Transverse colon (tissue), 4 donors: ENCODE results near the gene PTPRN2. TPM values are rescaled to one million over a fixed set of nuclear protein-coding genes. Genes with fewer than 3 reads are reported as not detected.

ENCODE experiments used
- DNase-seq: peaks from one replicate; pipeline ENCODE4 v3.0.0-alpha.2; 2019
- H3K27ac ChIP-seq, 4 donors: fragments of 200-600 bp; sonication (generic); 2 replicates each; pipeline ENCODE4 v1.5.1; 2016 to 2018; ENCODE audit warnings: inconsistent platforms in 4 of 4
- H3K27me3 ChIP-seq: fragments of 200-600 bp; sonication (generic); 2 replicates; pipeline ENCODE4 v1.5.1; 2017; ENCODE audit warnings: inconsistent platforms
- H3K36me3 ChIP-seq, 4 donors: fragments of 200-600 bp; sonication (generic); 2 replicates each; pipeline ENCODE4 v1.5.1; 2017 to 2019; ENCODE audit warnings: inconsistent platforms in 4 of 4
- H3K4me1 ChIP-seq, 4 donors: fragments of 200-600 bp; sonication (generic); 2 replicates each; pipeline ENCODE4 v1.5.1; 2017 to 2020; ENCODE audit warnings: inconsistent platforms in 4 of 4
- H3K4me3 ChIP-seq, 4 donors: fragments of 200-600 bp; sonication (generic); 1 replicate in 1 of 4; 2 replicates in 3 of 4; pipeline versions ENCODE4 v1.5.1 to v1.6.1; 2017 to 2019; ENCODE audit warnings: inconsistent platforms in 4 of 4
- H3K9me3 ChIP-seq, 2 donors: fragments of 200-600 bp; sonication (generic); 2 replicates each; pipeline ENCODE4 v1.5.1; 2017 to 2019; ENCODE audit warnings: inconsistent platforms in 2 of 2
- CTCF ChIP-seq, 5 experiments: fragments of 200-600 bp in 3 of 5; fragments of 450-650 bp in 2 of 5; sonication (generic) in 3 of 5; IDR thresholded peaks; 1 replicate in 2 of 5; 2 replicates in 3 of 5; pipeline ENCODE4 v1.5.1; 2016 to 2017; ENCODE audit warnings: antibody characterized with exemption in 5 of 5, inconsistent platforms in 3 of 5, mild to moderate bottlenecking in 2 of 5, moderate library complexity in 1 of 5
- EP300 ChIP-seq: sonication (generic); formaldehyde crosslinking; IDR thresholded peaks from one replicate; pipeline ENCODE4 v1.6.1; 2017; ENCODE audit warnings: antibody characterized with exemption, low read depth
- POLR2A ChIP-seq: fragments of 450-650 bp; IDR thresholded peaks from one replicate; pipeline ENCODE4 v1.6.1; 2016; ENCODE audit warnings: antibody characterized with exemption, mild to moderate bottlenecking, moderate library complexity
- POLR2AphosphoS5 ChIP-seq, 3 donors: sonication (generic); formaldehyde crosslinking; IDR thresholded peaks; one replicate each; pipeline ENCODE4 v1.6.1; 2016; ENCODE audit warnings: antibody characterized with exemption in 3 of 3
- WGBS, 2 donors: methylation state at CpG; one replicate each; pipeline ENCODE4 v1.1.5; 2018; ENCODE audit warnings: low coverage in 1 of 2; 5-methylcytosine and 5-hydroxymethylcytosine counted together
- in situ Hi-C, 4 donors: fragments of 200-750 bp; cut with MboI; loops; one replicate each; pipeline versions ENCODE4 v1.15.0 to v1.15.1; 2017; ENCODE audit warnings: low sequenced_read_pairs in 3 of 4, low pct_ligation_motif_present in 1 of 4, low pct_unique_long_range_greater_than_20kb in 1 of 4
- intact Hi-C: fragments of 100-400 bp; cut with DNase I; formaldehyde crosslinking; loops from one replicate; pipeline ENCODE4 v1.15.1; 2023; ENCODE audit warnings: low total_unique reads
- total RNA-seq, 4 donors: library from RNA; depleted of rRNA; stranded (reverse); fragments of >200 nt; gene quantifications; one replicate each; pipeline ENCODE4 v1.1.0, GENCODE V29; 2016

Gene PTPRN2
- total RNA-seq, 4 donors from 2014 or later, result 15.4 to 31.1 (median 21.8) TPM

- Histone ChIP-seq H3K27me3 (no peaks in the 10 kb centered on the region), H3K9me3 (no peaks in the 10 kb centered on the region), H3K36me3 (no peaks in the 10 kb centered on the region), H3K4me3 (no peak overlapping the region), H3K27ac (no peak overlapping the region), H3K4me1 (no peaks in the 10 kb centered on the region)
- intact Hi-C loops, result no loop called here
- in situ Hi-C loops, result no loop called here
- WGBS, 2 donors, result 60 to 84% methylated on average over 1 to 6 of the region's 6 CpGs
- no peak for DNase-seq
- TF ChIP-seq CTCF (IDR thresholded peaks at IDR 0.05) (no peak), EP300 (no peak), POLR2AphosphoS5 (IDR thresholded peaks at IDR 0.05) (no peak), POLR2A (no peak)
These were observed 1069.0 kb downstream of the PTPRN2 start for GRCh38 chr7:157518514-157519175.

GRCh38 chr7:157517782-157518513, 1069.7 kb downstream of the PTPRN2 start:
- no peak for TF ChIP-seq EP300
- no peak for TF ChIP-seq CTCF (IDR thresholded peaks at IDR 0.05)
- Histone ChIP-seq H3K9me3 (no peaks in the 10 kb centered on the region), H3K36me3 (no peaks in the 10 kb centered on the region), H3K4me3 (no peak overlapping the region), H3K27ac (no peak overlapping the region), H3K27me3 (no peaks in the 10 kb centered on the region), H3K4me1 (no peaks in the 10 kb centered on the region)
- intact Hi-C loops, result no loop called here
- 65% methylated on average over 9 of the region's 10 CpGs; no CpG with 5 or more reads in 1 of the 2 donors for WGBS, 2 donors
- DNase-seq, result no peak
- in situ Hi-C loops, result no loop called here

GRCh38 chr7:157516911-157517781, 1070.5 kb downstream of the PTPRN2 start:
- Histone ChIP-seq H3K9me3 (no peaks in the 10 kb centered on the region), H3K27me3 (no peaks in the 10 kb centered on the region), H3K4me1 (no peaks in the 10 kb centered on the region), H3K36me3 (no peaks in the 10 kb centered on the region), H3K27ac (no peak overlapping the region), H3K4me3 (no peak overlapping the region)
- intact Hi-C loops, result no loop called here
- TF ChIP-seq POLR2A (no peak), POLR2AphosphoS5 (IDR thresholded peaks at IDR 0.05) (no peak), CTCF (IDR thresholded peaks at IDR 0.05) (no peak), EP300 (no peak)
- WGBS, 2 donors, result 81% methylated on average over 21 of the region's 25 CpGs; no CpG with 5 or more reads in 1 of the 2 donors
- no peak for DNase-seq
- in situ Hi-C loops, result no loop called here

GRCh38 chr7:157516311-157516710, 1071.3 kb downstream of the PTPRN2 start:
- in situ Hi-C loops (no loop called here), intact Hi-C loops (no loop called here)
- WGBS, 2 donors, result 78% methylated on average over 13 of the region's 13 CpGs; no CpG with 5 or more reads in 1 of the 2 donors
- DNase-seq, result no peak
- no peak for TF ChIP-seq POLR2AphosphoS5 (IDR thresholded peaks at IDR 0.05)
- TF ChIP-seq CTCF (IDR thresholded peaks at IDR 0.05), result no peak
- no peak for TF ChIP-seq POLR2A
- no peak for TF ChIP-seq EP300
- Histone ChIP-seq H3K27ac (no peak overlapping the region), H3K27me3 (no peaks in the 10 kb centered on the region), H3K36me3 (no peaks in the 10 kb centered on the region), H3K4me1 (no peaks in the 10 kb centered on the region), H3K9me3 (no peaks in the 10 kb centered on the region), H3K4me3 (no peak overlapping the region)
